T47D (cell line): ENCODE measurements around the gene IFT74.

ENCODE experiments used
- DNase-seq, 2 experiments: peaks; one replicate each; pipeline versions ENCODE4 v3.0.0 to v3.0.0-alpha.2; 2011 to 2012; ENCODE audit warnings: low read depth in 1 of 2, low spot score in 1 of 2
- JUND ChIP-seq: IDR thresholded peaks from 2 replicates; pipeline ENCODE4 v1.6.1; 2012; ENCODE audit warnings: low read depth
- in situ Hi-C: cut with HindIII; loops from 2 replicates; pipeline ENCODE4 v1.10.0; 2016; ENCODE audit warnings: low sequenced_read_pairs, low pct_unique_long_range_greater_than_20kb

Gene IFT74

GRCh38 chr9:27094640-27095298 lies 138.6 kb downstream of the IFT74 start:
- TF ChIP-seq JUND, result no peak
- in situ Hi-C loops, result no loop called here
- DNase-seq, result no peak

- no peak for DNase-seq
- no peak for TF ChIP-seq JUND
- in situ Hi-C loops, result no loop called here
Observed at GRCh38 chr9:27107241-27107640, 151.0 kb downstream of the IFT74 start.

GRCh38 chr9:27108981-27109541 lies 152.8 kb downstream of the IFT74 start, which contains the start of gene TEK:
Gene TEK (plus strand): TSS chr9:27109225. CDS start chr9:27109591, 366 bp downstream.
- no peak for TF ChIP-seq JUND
- no peak for DNase-seq
- in situ Hi-C loops, result no loop called here

- in situ Hi-C loops, result no loop called here
- DNase-seq, result no peak
- no peak for TF ChIP-seq JUND
Observed at GRCh38 chr9:27109621-27110020, 153.4 kb downstream of the IFT74 start.

- DNase-seq, result no peak
- no peak for TF ChIP-seq JUND
- in situ Hi-C loops, result no loop called here
Observed at GRCh38 chr9:27110181-27110580, 154.0 kb downstream of the IFT74 start.

GRCh38 chr9:27112235-27112634 lies 156.0 kb downstream of the IFT74 start:
- no peak for TF ChIP-seq JUND
- DNase-seq, result no peak
- in situ Hi-C loops, result no loop called here
